ENCODE data around the gene COL4A1. TPM values are rescaled to one million over a fixed set of nuclear protein-coding genes. Genes with fewer than 3 reads are reported as not detected.

The COL4A1 gene
- total RNA-seq, 1 donor from 2014 or later, result 178 TPM

GRCh38 chr13:110283736-110284517, 23.0 kb downstream of the COL4A1 start:
- peaks cover 19% of the 10 kb centered on the region for H3K4me1 ChIP-seq
- DNase-seq (ENCODE audit: extremely low spot score in 2 of 2), result peak in 1 of 2 donors; percentile 81
- no peak overlapping the region for H3K27ac ChIP-seq
- H3K36me3 ChIP-seq, result no peaks in the 10 kb centered on the region
- H3K9me3 ChIP-seq, result no peaks in the 10 kb centered on the region
- TF ChIP-seq CTCF (IDR thresholded peaks at IDR 0.05), result no peak
- TF ChIP-seq POLR2A (IDR thresholded peaks at IDR 0.05), result no peak
- no peak for TF ChIP-seq POLR2AphosphoS5 (IDR thresholded peaks at IDR 0.05; ENCODE audit: insufficient read depth in 1 of 2, low read depth in 1 of 2)
- no peaks in the 10 kb centered on the region for H3K27me3 ChIP-seq
- no peak overlapping the region for H3K4me3 ChIP-seq
- intact Hi-C loops (cut with DNase I), result no loop called here

GRCh38 chr13:110282316-110282841, 24.6 kb downstream of the COL4A1 start:
- no peak for TF ChIP-seq POLR2AphosphoS5 (IDR thresholded peaks at IDR 0.05; ENCODE audit: insufficient read depth in 1 of 2, low read depth in 1 of 2)
- H3K27me3 ChIP-seq, result no peaks in the 10 kb centered on the region
- no peak overlapping the region for H3K27ac ChIP-seq
- no peaks in the 10 kb centered on the region for H3K9me3 ChIP-seq
- no peak overlapping the region for H3K4me3 ChIP-seq
- H3K4me1 ChIP-seq, result peaks cover 16% of the 10 kb centered on the region
- DNase-seq (ENCODE audit: extremely low spot score in 2 of 2), result peak in 1 of 2 donors; percentile 47
- intact Hi-C loops (cut with DNase I), result no loop called here
- no peaks in the 10 kb centered on the region for H3K36me3 ChIP-seq

GRCh38 chr13:110281736-110282135, 25.2 kb downstream of the COL4A1 start:
- Histone ChIP-seq H3K27ac (no peak overlapping the region), H3K9me3 (no peaks in the 10 kb centered on the region), H3K4me3 (no peak overlapping the region), H3K4me1 (peaks cover 11% of the 10 kb centered on the region), H3K36me3 (no peaks in the 10 kb centered on the region), H3K27me3 (no peaks in the 10 kb centered on the region)
- DNase-seq (ENCODE audit: extremely low spot score in 2 of 2), result peak in 1 of 2 donors; percentile 71
- intact Hi-C loops (cut with DNase I), result no loop called here
- TF ChIP-seq CTCF (IDR thresholded peaks at IDR 0.05) (no peak), POLR2AphosphoS5 (IDR thresholded peaks at IDR 0.05; ENCODE audit: insufficient read depth in 1 of 2, low read depth in 1 of 2) (no peak), POLR2A (IDR thresholded peaks at IDR 0.05) (no peak)

- no peaks in the 10 kb centered on the region for H3K9me3 ChIP-seq
- H3K4me1 ChIP-seq, result peaks cover 11% of the 10 kb centered on the region
- H3K4me3 ChIP-seq, result no peak overlapping the region
- TF ChIP-seq POLR2A (IDR thresholded peaks at IDR 0.05), result no peak
- TF ChIP-seq POLR2AphosphoS5 (IDR thresholded peaks at IDR 0.05; ENCODE audit: insufficient read depth in 1 of 2, low read depth in 1 of 2), result no peak
- TF ChIP-seq CTCF (IDR thresholded peaks at IDR 0.05), result no peak
- no peaks in the 10 kb centered on the region for H3K36me3 ChIP-seq
- no peaks in the 10 kb centered on the region for H3K27me3 ChIP-seq
- DNase-seq (ENCODE audit: extremely low spot score in 2 of 2), result peak in 1 of 2 donors; percentile 80
- intact Hi-C loops (cut with DNase I), result no loop called here
- H3K27ac ChIP-seq, result no peak overlapping the region
Measured at GRCh38 chr13:110280985-110281688, 25.8 kb downstream of the COL4A1 start.

GRCh38 chr13:110280231-110280813, 26.6 kb downstream of the COL4A1 start:
- no peak for TF ChIP-seq POLR2AphosphoS5 (IDR thresholded peaks at IDR 0.05; ENCODE audit: insufficient read depth in 1 of 2, low read depth in 1 of 2)
- no peak for TF ChIP-seq CTCF (IDR thresholded peaks at IDR 0.05)
- no peak for TF ChIP-seq POLR2A (IDR thresholded peaks at IDR 0.05)
- Histone ChIP-seq H3K4me1 (peaks cover 11% of the 10 kb centered on the region), H3K27ac (no peak overlapping the region)

More at GRCh38 chr13:110280231-110280813, 26.6 kb downstream of the COL4A1 start:
- peak in 1 of 2 donors; percentile 27 for DNase-seq (ENCODE audit: extremely low spot score in 2 of 2)
- Histone ChIP-seq H3K27me3 (no peaks in the 10 kb centered on the region), H3K36me3 (no peaks in the 10 kb centered on the region), H3K4me3 (no peak overlapping the region), H3K9me3 (no peaks in the 10 kb centered on the region)
- intact Hi-C loops (cut with DNase I), result no loop called here

Data from vagina (tissue), 2 donors.